DND-41 (cell line): ENCODE measurements around the gene TRIOBP.

Experiments
- ATAC-seq: fragments of 200-7000 bp; cut with Tn5 transposase; 3 replicates; pipeline ENCODE4 v1.9.1; 2021; ENCODE audit warnings: low read depth; ENCODE audit not compliant: insufficient read depth
- DNase-seq: peaks from one replicate; pipeline ENCODE4 v3.0.0-alpha.2; 2020
- H2AFZ ChIP-seq: 2 replicates; pipeline ENCODE4 v1.6.0; 2012; ENCODE audit warnings: low read depth, low read length
- H3K27ac ChIP-seq: 2 replicates; pipeline ENCODE4 v1.5.1; 2012; ENCODE audit warnings: low read length, inconsistent platforms
- H3K27me3 ChIP-seq: fragments of 200-600 bp; sonication (generic); 2 replicates; pipeline ENCODE4 v1.6.0; 2012; ENCODE audit warnings: low read length, mild to moderate bottlenecking, inconsistent platforms; ENCODE audit not compliant: insufficient read depth, poor library complexity
- H3K36me3 ChIP-seq: 2 replicates; pipeline ENCODE4 v1.5.1; 2012; ENCODE audit warnings: low read length, inconsistent platforms; ENCODE audit not compliant: insufficient read depth
- H3K4me1 ChIP-seq: 2 replicates; pipeline ENCODE4 v1.5.1; 2012; ENCODE audit warnings: mild to moderate bottlenecking, low read length; ENCODE audit not compliant: insufficient read depth
- H3K4me2 ChIP-seq: 2 replicates; pipeline ENCODE4 v1.6.0; 2012; ENCODE audit warnings: mild to moderate bottlenecking, moderate library complexity, low read length, inconsistent platforms; ENCODE audit not compliant: insufficient read depth
- H3K4me3 ChIP-seq, 2 experiments: fragments of 200-600 bp in 1 of 2; shearing (Covaris generic) in 1 of 2; 2 replicates each; pipeline ENCODE4 v1.5.1; 2012 to 2016; ENCODE audit warnings: inconsistent platforms in 2 of 2, low read length in 2 of 2, mild to moderate bottlenecking in 2 of 2, low read depth in 1 of 2, moderate library complexity in 1 of 2
- H3K79me2 ChIP-seq: 2 replicates; pipeline ENCODE4 v1.6.0; 2012; ENCODE audit warnings: low read length, inconsistent platforms; ENCODE audit not compliant: insufficient read depth
- H3K9ac ChIP-seq: 2 replicates; pipeline ENCODE4 v1.6.0; 2012; ENCODE audit warnings: low read depth, mild to moderate bottlenecking, inconsistent platforms, low read length, moderate library complexity
- H3K9me3 ChIP-seq: 2 replicates; pipeline ENCODE4 v1.5.1; 2012; ENCODE audit warnings: low read length, moderate library complexity, mild to moderate bottlenecking, inconsistent platforms; ENCODE audit not compliant: insufficient read depth, severe bottlenecking
- H4K20me1 ChIP-seq: 2 replicates; pipeline ENCODE4 v1.6.0; 2012; ENCODE audit warnings: low read length; ENCODE audit not compliant: insufficient read depth
- EZH2 ChIP-seq: IDR thresholded peaks from 3 replicates; pipeline ENCODE4 v1.6.1; 2012; ENCODE audit warnings: borderline replicate concordance, low read depth, mild to moderate bottlenecking, moderate library complexity, low read length, inconsistent platforms; ENCODE audit not compliant: severe bottlenecking
- TF ChIP-seq, protein P1 (sequence below): IDR thresholded peaks from 2 replicates; pipeline ENCODE4 v1.5.1; 2012; ENCODE audit warnings: borderline replicate concordance, low read length, moderate library complexity, mild to moderate bottlenecking; ENCODE audit not compliant: poor library complexity, severe bottlenecking; ENCODE audit errors: extremely low read depth

TRIOBP gene

DNA sequence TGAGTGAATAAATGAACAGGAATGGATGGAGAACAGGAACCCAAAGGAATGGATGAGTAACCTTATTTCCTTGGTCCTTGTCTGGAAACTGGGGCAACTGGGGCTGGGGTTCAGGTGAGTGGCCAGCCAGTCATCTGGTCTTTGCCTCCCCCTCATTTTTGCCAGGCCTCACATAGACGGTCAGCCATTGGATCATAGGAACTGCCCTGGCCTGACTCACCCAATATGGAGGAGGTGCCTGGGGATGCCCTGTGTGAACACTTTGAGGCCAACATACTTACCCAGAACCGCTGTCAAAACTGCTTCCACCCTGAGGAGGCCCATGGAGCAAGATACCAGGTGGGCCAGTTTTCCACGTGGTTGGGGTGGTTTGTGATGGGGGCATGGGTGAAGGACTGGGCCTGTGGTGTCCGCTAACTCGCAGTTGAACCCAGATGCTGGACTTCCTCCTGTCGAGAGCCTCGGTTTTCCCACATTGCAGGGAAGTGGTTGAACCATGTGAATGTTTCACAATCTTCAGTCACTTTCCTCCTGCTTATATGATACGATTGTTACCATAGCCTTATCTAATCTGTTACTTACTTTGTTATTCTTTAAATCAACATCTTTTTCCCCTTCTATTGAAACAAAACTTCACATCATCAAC is 4.4 kb downstream of the TRIOBP start:
- no peaks in the 10 kb centered on the region for H3K79me2 ChIP-seq
- no peaks in the 10 kb centered on the region for H3K27me3 ChIP-seq
- DNase-seq, result no peak
- no peak for TF ChIP-seq EZH2
- TF ChIP-seq, protein P1, sequence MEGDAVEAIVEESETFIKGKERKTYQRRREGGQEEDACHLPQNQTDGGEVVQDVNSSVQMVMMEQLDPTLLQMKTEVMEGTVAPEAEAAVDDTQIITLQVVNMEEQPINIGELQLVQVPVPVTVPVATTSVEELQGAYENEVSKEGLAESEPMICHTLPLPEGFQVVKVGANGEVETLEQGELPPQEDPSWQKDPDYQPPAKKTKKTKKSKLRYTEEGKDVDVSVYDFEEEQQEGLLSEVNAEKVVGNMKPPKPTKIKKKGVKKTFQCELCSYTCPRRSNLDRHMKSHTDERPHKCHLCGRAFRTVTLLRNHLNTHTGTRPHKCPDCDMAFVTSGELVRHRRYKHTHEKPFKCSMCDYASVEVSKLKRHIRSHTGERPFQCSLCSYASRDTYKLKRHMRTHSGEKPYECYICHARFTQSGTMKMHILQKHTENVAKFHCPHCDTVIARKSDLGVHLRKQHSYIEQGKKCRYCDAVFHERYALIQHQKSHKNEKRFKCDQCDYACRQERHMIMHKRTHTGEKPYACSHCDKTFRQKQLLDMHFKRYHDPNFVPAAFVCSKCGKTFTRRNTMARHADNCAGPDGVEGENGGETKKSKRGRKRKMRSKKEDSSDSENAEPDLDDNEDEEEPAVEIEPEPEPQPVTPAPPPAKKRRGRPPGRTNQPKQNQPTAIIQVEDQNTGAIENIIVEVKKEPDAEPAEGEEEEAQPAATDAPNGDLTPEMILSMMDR, result no peak
- no peak overlapping the region for H2AFZ ChIP-seq
- no peaks in the 10 kb centered on the region for H3K9me3 ChIP-seq
- no peak for ATAC-seq
- H4K20me1 ChIP-seq, result no peaks in the 10 kb centered on the region
- H3K4me1 ChIP-seq, result no peaks in the 10 kb centered on the region
- no peak overlapping the region for H3K4me3 ChIP-seq
- H3K36me3 ChIP-seq, result no peaks in the 10 kb centered on the region
- no peak overlapping the region for H3K27ac ChIP-seq
- H3K4me2 ChIP-seq, result no peak overlapping the region
- H3K9ac ChIP-seq, result no peak overlapping the region

DNA sequence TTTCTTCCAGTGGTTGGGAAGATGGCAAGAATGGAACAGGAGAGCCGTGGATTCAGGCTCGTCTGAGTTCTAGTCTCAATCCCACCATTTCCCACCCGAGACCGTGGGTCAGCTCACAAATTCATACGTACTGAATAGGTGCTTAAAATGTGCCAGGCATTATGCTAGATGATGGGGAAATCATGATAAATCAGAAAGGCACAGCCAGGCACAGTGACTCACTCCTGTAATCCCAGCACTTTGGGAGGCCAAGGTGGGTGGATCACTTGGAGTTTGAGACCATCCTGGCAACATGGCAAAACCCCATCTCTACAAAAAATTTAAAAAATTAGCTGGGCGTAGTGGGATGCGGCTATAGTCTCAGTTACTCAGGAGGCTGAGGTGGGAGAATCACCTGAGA is 7.1 kb downstream of the TRIOBP start:
- Histone ChIP-seq H3K36me3 (no peaks in the 10 kb centered on the region), H4K20me1 (no peaks in the 10 kb centered on the region), H3K4me3 (no peak overlapping the region), H3K27ac (no peak overlapping the region), H3K4me1 (no peaks in the 10 kb centered on the region), H2AFZ (no peak overlapping the region), H3K9ac (no peak overlapping the region), H3K79me2 (no peaks in the 10 kb centered on the region), H3K9me3 (no peaks in the 10 kb centered on the region), H3K27me3 (no peaks in the 10 kb centered on the region), H3K4me2 (no peak overlapping the region)
- DNase-seq, result no peak
- ATAC-seq, result no peak
- no peak for TF ChIP-seq EZH2
- TF ChIP-seq, protein P1, result no peak

DNA sequence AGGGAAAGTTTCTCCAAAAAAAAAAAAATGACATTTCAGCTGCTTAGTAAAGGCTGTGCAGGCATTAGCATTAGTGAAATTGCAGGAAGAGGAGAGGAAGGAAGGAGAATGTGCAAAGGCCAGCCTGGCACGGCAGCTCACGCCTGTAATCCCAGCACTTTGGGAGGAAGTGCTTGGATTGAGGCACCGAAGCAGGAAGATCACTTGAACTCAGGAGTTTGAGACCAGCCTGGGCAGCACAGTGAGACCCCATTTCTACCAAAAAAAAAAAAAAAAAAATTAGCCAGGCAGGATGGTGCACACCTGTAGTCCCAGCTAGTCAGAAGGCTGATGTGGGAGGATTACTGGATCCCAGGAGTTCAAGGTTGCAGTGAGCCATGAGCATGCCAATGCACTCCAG is 7.8 kb downstream of the TRIOBP start:
- H3K79me2 ChIP-seq, result no peaks in the 10 kb centered on the region
- no peak overlapping the region for H3K4me2 ChIP-seq
- H3K9ac ChIP-seq, result no peak overlapping the region
- no peaks in the 10 kb centered on the region for H3K27me3 ChIP-seq
- H3K36me3 ChIP-seq, result no peaks in the 10 kb centered on the region
- H3K9me3 ChIP-seq, result no peaks in the 10 kb centered on the region
- DNase-seq (no peak), ATAC-seq (no peak)
- no peak overlapping the region for H3K27ac ChIP-seq
- no peak overlapping the region for H3K4me3 ChIP-seq
- no peak for TF ChIP-seq EZH2
- TF ChIP-seq, protein P1, result no peak
- no peaks in the 10 kb centered on the region for H4K20me1 ChIP-seq
- no peaks in the 10 kb centered on the region for H3K4me1 ChIP-seq
- H2AFZ ChIP-seq, result no peak overlapping the region
